ENCODE results near the gene FSIP1.

The FSIP1 gene

DNA sequence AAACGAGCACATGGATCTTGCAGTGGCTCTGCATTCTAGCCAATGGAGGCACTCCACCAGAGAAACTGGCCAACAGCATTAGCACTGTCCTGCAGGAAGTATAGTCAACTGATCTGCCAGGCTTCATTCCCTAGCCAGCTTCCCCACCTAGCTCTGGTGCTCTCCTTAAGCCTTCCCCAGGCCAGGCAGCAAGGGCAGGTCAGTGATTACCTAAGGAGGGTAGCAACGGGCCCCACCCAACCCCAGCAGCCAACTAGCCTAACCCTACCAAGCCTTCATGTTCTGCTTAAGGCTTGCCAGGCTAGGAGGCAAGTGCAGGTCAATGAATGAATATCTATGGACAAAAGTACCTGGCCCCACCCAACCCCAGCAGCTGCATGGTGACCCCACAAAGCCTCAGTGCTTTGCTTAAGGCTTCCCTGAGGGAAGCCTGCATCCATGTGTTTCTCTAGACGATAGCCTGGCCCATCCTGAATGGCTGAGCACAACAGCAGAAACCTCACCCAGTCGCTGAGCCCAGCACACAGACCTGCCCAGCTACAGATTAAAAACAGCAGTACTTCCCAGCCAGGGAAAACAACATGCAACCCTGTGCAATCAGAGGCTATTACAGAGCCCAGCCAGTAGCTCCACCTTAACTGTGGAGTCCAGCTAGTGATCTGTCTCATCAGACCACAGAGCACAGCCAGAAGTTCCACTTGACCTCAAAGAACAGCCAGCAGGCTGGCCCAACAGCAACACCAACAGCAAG, 173.3 kb downstream of the FSIP1 start:
- Histone ChIP-seq H3K4me3 (ENCODE audit: low read depth, low read length) (no peak overlapping the region), H3K27me3 (no peaks in the 10 kb centered on the region), H3K36me3 (no peaks in the 10 kb centered on the region), H3K9me3 (no peaks in the 10 kb centered on the region), H3K4me1 (no peaks in the 10 kb centered on the region)
- TF ChIP-seq, protein P1, sequence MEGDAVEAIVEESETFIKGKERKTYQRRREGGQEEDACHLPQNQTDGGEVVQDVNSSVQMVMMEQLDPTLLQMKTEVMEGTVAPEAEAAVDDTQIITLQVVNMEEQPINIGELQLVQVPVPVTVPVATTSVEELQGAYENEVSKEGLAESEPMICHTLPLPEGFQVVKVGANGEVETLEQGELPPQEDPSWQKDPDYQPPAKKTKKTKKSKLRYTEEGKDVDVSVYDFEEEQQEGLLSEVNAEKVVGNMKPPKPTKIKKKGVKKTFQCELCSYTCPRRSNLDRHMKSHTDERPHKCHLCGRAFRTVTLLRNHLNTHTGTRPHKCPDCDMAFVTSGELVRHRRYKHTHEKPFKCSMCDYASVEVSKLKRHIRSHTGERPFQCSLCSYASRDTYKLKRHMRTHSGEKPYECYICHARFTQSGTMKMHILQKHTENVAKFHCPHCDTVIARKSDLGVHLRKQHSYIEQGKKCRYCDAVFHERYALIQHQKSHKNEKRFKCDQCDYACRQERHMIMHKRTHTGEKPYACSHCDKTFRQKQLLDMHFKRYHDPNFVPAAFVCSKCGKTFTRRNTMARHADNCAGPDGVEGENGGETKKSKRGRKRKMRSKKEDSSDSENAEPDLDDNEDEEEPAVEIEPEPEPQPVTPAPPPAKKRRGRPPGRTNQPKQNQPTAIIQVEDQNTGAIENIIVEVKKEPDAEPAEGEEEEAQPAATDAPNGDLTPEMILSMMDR (IDR thresholded peaks at IDR 0.05; ENCODE audit: low read depth, low read length), result no peak
- DNase-seq, result no peak

DNA sequence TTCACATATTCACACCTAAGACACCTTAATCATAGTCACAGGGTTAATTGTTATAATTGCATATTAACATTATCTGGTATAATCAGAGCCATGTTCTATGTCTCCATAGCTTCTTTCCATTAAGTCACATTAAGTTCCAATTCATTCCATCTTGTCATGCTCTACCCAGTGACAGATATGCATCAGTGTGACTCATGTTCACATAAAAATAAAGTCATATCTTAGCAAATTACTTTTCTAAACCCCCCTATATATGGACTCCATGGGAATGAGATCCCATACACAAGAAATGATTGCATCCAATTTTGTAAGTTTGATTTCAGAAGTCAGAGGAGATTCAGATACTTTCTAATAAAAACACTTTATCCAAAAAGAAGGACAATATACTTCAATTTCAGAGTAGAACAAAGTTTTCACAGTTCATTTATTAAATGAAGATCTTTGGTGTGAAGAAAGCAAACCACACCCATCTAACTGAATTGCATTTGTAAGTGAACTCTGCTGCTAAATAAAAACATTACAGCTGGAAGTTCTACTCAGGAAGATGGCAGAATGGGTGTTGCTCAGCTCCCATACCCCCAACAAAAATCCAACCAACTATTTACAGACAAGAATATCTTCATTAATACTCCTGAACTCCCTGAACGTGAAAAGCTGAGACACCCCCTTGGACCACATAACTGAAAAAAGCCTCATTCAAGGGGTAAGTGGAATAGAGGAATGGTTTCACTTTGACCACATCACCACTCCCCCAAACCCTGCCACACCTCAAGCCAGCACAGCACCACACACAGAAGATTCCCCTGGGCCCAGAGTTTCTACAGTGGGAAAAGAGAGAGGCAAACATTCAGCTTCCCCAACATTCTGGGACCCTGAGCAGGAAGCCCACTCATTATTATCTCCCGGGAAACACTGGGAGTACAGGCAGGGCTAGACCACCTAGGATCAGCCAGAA, 174.2 kb downstream of the FSIP1 start:
- H3K9me3 ChIP-seq, result no peaks in the 10 kb centered on the region
- no peaks in the 10 kb centered on the region for H3K36me3 ChIP-seq
- H3K27me3 ChIP-seq, result no peaks in the 10 kb centered on the region
- TF ChIP-seq, protein P1 (IDR thresholded peaks at IDR 0.05; ENCODE audit: low read depth, low read length), result no peak
- H3K4me1 ChIP-seq, result no peaks in the 10 kb centered on the region
- no peak overlapping the region for H3K4me3 ChIP-seq (ENCODE audit: low read depth, low read length)
- DNase-seq, result no peak

DNA sequence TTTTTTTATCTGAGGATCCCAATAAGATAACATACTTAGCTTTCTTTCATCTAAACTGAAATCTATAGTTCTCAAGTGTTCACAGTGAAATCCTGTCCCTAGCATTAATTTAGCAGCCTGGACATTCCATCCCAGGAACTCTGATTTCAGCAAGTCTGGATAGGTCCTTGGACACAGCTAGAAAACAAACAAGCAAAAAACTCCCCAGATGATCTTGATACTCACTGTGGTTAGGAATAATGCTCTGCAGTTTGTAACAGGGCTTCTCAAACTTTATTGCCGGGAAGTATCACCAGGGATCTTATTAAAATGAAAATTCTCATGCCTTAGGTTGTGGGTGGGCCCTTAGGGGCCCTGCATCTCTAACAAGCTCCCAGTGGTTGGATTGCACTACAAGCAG, 177.5 kb downstream of the FSIP1 start:
- no peak overlapping the region for H3K4me3 ChIP-seq (ENCODE audit: low read depth, low read length)
- DNase-seq, result no peak
- no peaks in the 10 kb centered on the region for H3K4me1 ChIP-seq
- H3K36me3 ChIP-seq, result no peaks in the 10 kb centered on the region
- no peaks in the 10 kb centered on the region for H3K9me3 ChIP-seq
- H3K27me3 ChIP-seq, result no peaks in the 10 kb centered on the region
- TF ChIP-seq, protein P1 (IDR thresholded peaks at IDR 0.05; ENCODE audit: low read depth, low read length), result no peak

DNA sequence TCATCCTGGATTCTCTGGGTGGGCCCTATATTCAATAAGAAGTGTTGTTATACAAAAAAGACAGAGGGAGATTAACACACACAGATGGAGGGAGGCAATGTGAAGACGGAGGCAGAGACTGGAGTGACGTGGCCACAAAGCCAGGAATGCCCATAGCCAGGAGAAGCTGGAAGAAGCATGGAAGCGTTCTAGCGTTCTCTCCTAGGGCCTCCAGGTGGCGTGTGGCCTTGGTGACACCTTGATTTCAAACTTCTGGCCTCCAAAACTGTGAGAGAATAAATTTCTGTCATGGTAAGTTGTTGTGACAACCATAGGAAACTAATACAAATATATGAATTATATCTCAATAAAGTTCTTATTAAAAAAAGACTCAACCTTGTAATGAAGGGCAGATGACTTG, 180.5 kb downstream of the FSIP1 start:
- Histone ChIP-seq H3K9me3 (no peaks in the 10 kb centered on the region), H3K4me1 (no peaks in the 10 kb centered on the region), H3K4me3 (ENCODE audit: low read depth, low read length) (no peak overlapping the region), H3K27me3 (no peaks in the 10 kb centered on the region), H3K36me3 (no peaks in the 10 kb centered on the region)
- TF ChIP-seq, protein P1 (IDR thresholded peaks at IDR 0.05; ENCODE audit: low read depth, low read length), result peak; percentile 21; the same call in 1 of the 2 replicates
- DNase-seq, result no peak

DNA sequence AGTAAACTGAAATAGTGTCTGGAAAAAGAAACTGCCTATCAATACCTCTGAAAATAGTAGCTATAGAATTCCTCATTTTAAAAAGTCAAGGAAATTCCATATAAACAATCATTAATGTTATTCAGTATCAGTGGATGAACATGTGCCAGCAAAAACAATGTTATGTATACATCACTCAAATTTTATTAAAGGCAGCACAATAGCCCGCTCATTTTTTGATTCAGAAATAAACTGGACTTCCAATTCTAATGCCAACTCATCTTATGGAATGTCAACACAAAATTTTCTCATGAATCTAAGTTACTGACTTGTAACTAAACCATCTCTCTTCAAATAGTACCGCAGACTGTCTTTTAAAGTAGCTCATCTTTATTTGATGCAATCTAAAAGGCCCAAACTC, 182.8 kb downstream of the FSIP1 start:
- TF ChIP-seq, protein P1 (IDR thresholded peaks at IDR 0.05; ENCODE audit: low read depth, low read length), result no peak
- H3K4me3 ChIP-seq (ENCODE audit: low read depth, low read length), result no peak overlapping the region
- no peak for DNase-seq

More for the DNA sequence above, 182.8 kb downstream of the FSIP1 start:
- no peaks in the 10 kb centered on the region for H3K36me3 ChIP-seq
- no peaks in the 10 kb centered on the region for H3K9me3 ChIP-seq
- H3K4me1 ChIP-seq, result no peaks in the 10 kb centered on the region
- H3K27me3 ChIP-seq, result no peaks in the 10 kb centered on the region
